GM12878 (cell line): ENCODE results near the gene OSGIN1. TPM values are rescaled to one million over a fixed set of nuclear protein-coding genes. Genes with fewer than 3 reads are reported as not detected.

Experiments
- ATAC-seq: fragments of 200-7000 bp; cut with Tn5 transposase; 3 replicates; pipeline ENCODE4 v1.9.1; 2020; ENCODE audit warnings: mild to moderate bottlenecking, moderate library complexity
- BruUV-seq: library from RNA; stranded (reverse); fragments of 400-500 nt; replicated peaks from 2 replicates; lab custom pipeline; 2021; lab: Mats Ljungman, UMichigan
- CTCF ChIA-PET: fragments of 300-600 bp; sonication (Branson Sonifier 250); formaldehyde crosslinking; extraction: SDS; loops from one replicate; lab custom pipeline; 2021; ENCODE audit warnings: inconsistent platforms; lab: Yijun Ruan, JAX
- POLR2A ChIA-PET: fragments of 350-600 bp; formaldehyde crosslinking; extraction: SDS; loops from one replicate; lab custom pipeline; 2021; ENCODE audit warnings: inconsistent platforms; lab: Charles Lee
- RAD21 ChIA-PET: fragments of 300-600 bp; sonication (Branson Sonifier 250); formaldehyde crosslinking; loops from one replicate; lab custom pipeline; 2023; ENCODE audit warnings: antibody characterized with exemption; ENCODE audit not compliant: unreplicated experiment; lab: Charles Lee
- SMC1A ChIA-PET: fragments of 300-600 bp; sonication (Branson Sonifier 250); formaldehyde crosslinking; loops from one replicate; lab custom pipeline; 2023; ENCODE audit not compliant: unreplicated experiment, uncharacterized antibody; lab: Charles Lee
- DNase-seq: peaks from one replicate; pipeline ENCODE4 v3.0.0-alpha.2; 2011; ENCODE audit warnings: low read depth, low spot score
- FAIRE-seq: peaks from 3 replicates; lab custom pipeline; 2011; peaks lifted over from hg19 to GRCh38; lab: Jason Lieb, UNC
- H2AFZ ChIP-seq: 2 replicates; pipeline ENCODE4 v1.6.0; 2011; ENCODE audit warnings: low read depth, low read length, control low read depth; ENCODE audit not compliant: control insufficient read depth
- H3K27ac ChIP-seq: 2 replicates; pipeline ENCODE4 v1.5.1; 2011; ENCODE audit warnings: control low read depth; ENCODE audit not compliant: control insufficient read depth, insufficient read depth
- H3K27me3 ChIP-seq, 2 experiments: replicated peaks in 1 of 2; 2 replicates each; pipeline versions ENCODE4 v1.6.0 to v1.6.1; 2011; ENCODE audit warnings: low read length in 1 of 2; ENCODE audit not compliant: control insufficient read depth in 2 of 2, insufficient read depth in 2 of 2
- H3K36me3 ChIP-seq, 2 experiments: 2 replicates each; pipeline ENCODE4 v1.5.1; 2011; ENCODE audit warnings: low read length in 1 of 2; ENCODE audit not compliant: control insufficient read depth in 2 of 2, insufficient read depth in 2 of 2
- H3K4me1 ChIP-seq: 2 replicates; pipeline ENCODE4 v1.6.1; 2011; ENCODE audit warnings: mild to moderate bottlenecking, low read length, moderate library complexity, mixed read lengths; ENCODE audit not compliant: control insufficient read depth, insufficient read depth
- H3K4me2 ChIP-seq: 2 replicates; pipeline ENCODE4 v1.6.0; 2011; ENCODE audit warnings: control low read depth; ENCODE audit not compliant: control insufficient read depth, insufficient read depth
- H3K4me3 ChIP-seq: fragments of 200-600 bp; sonication (generic); 2 replicates; pipeline ENCODE4 v1.5.1; 2016
- H3K79me2 ChIP-seq: 2 replicates; pipeline ENCODE4 v1.6.0; 2011; ENCODE audit warnings: low read length; ENCODE audit not compliant: control insufficient read depth, insufficient read depth
- H3K9ac ChIP-seq: 2 replicates; pipeline ENCODE4 v1.8.0; 2011; ENCODE audit warnings: low read length, control low read depth, mixed read lengths; ENCODE audit not compliant: control insufficient read depth, insufficient read depth
- H3K9me3 ChIP-seq: replicated peaks from 3 replicates; pipeline ENCODE4 v1.5.1; 2011; ENCODE audit warnings: mild to moderate bottlenecking, low read length; ENCODE audit not compliant: control insufficient read depth, insufficient read depth
- H4K20me1 ChIP-seq: 2 replicates; pipeline ENCODE4 v1.6.0; 2011; ENCODE audit not compliant: control insufficient read depth, insufficient read depth
- FOXM1 ChIP-seq: IDR thresholded peaks from 2 replicates; pipeline ENCODE4 v1.6.1; 2012; ENCODE audit warnings: low read depth, mild to moderate bottlenecking, inconsistent platforms, low read length, moderate library complexity
- HDGF ChIP-seq: fragments of 450-650 bp; IDR thresholded peaks from 2 replicates; pipeline ENCODE4 v1.6.1; 2016; ENCODE audit warnings: antibody characterized with exemption
- LARP7 ChIP-seq: fragments of 450-650 bp; IDR thresholded peaks from 2 replicates; pipeline ENCODE4 v1.6.1; 2017; ENCODE audit warnings: mild to moderate bottlenecking
- ZBTB40 ChIP-seq: fragments of 450-650 bp; IDR thresholded peaks from 2 replicates; pipeline ENCODE4 v1.6.1; 2016; ENCODE audit warnings: mild to moderate bottlenecking, moderate library complexity, borderline replicate concordance
- WGBS: methylation state at CpG from one replicate; pipeline ENCODE4 v1.1.6; 2016; ENCODE audit warnings: low lambda C conversion rate; ENCODE audit not compliant: insufficient replicate concordance, insufficient coverage; ENCODE audit errors: missing lambda C conversion rate; 5-methylcytosine and 5-hydroxymethylcytosine counted together
- in situ Hi-C: fragments of 300-500 bp; cut with MboI; formaldehyde crosslinking; loops from 9 replicates; pipeline ENCODE4 v1.14.3; 2018; ENCODE audit warnings: mixed read lengths
- intact Hi-C: fragments of 100-400 bp; cut with micrococcal nuclease; formaldehyde crosslinking; loops from one replicate; pipeline ENCODE4 v1.14.2; 2022; ENCODE audit not compliant: unreplicated experiment
- polyA plus RNA-seq, 11 experiments: library from polyadenylated mRNA; depleted of rRNA in 4 of 11; unstranded in 6 of 11; stranded (reverse) in 5 of 11; fragments of >200 nt; fragmentation: Nextera tagmentation in 4 of 11; fragmentation: Illumina TruSeq in 1 of 11; extraction: Ambion mirVana in 4 of 11; extraction: Trizol in 1 of 11; gene quantifications; 1 replicate in 1 of 11; 2 replicates in 10 of 11; pipeline versions ENCODE4 v1.2.1 to v1.2.3, GENCODE V29; 2011 to 2016; ENCODE audit warnings: inconsistent platforms in 2 of 11, missing spikeins in 2 of 11, low read depth in 1 of 11
- total RNA-seq, 4 experiments: library from RNA; depleted of rRNA in 3 of 4; stranded (reverse); fragments of >200 nt in 3 of 4; fragmentation: Illumina TruSeq in 1 of 4; extraction: Trizol in 1 of 4; gene quantifications; 2 replicates each; pipeline versions ENCODE4 v1.2.1 to v1.2.3, GENCODE V29; 2013 to 2021

The OSGIN1 gene
- total and polyA plus RNA-seq, 10 of the 15 experiments (the other 5 are each of a cell fraction or from before 2014, with no cell fraction given), result 0.06 to 0.18 (median 0.13) TPM; not detected in 5

GRCh38 chr16:83951544-83951943 lies 1.5 kb upstream of the OSGIN1 start:
- H3K9ac ChIP-seq, result no peak overlapping the region
- no peak for ATAC-seq
- no peaks in the 10 kb centered on the region for H3K36me3 ChIP-seq
- ChIA-PET SMC1A (no interaction called here), CTCF (no interaction called here), POLR2A (no interaction called here), RAD21 (no interaction called here)
- no peak for DNase-seq
- H4K20me1 ChIP-seq, result no peaks in the 10 kb centered on the region
- in situ Hi-C loops, result loop anchor here (10.0 kb wide), 1 partner anchor 653 kb away; no protein-coding TSS in a partner anchor
- no peaks in the 10 kb centered on the region for H3K79me2 ChIP-seq
- TF ChIP-seq ZBTB40 (no peak), LARP7 (no peak), HDGF (no peak), FOXM1 (no peak)
- no peaks in the 10 kb centered on the region for H3K9me3 ChIP-seq
- H3K4me3 ChIP-seq, result no peak overlapping the region
- H3K27ac ChIP-seq, result no peak overlapping the region
- H3K27me3 ChIP-seq, result no peaks in the 10 kb centered on the region
- no peak overlapping the region for H2AFZ ChIP-seq
- intact Hi-C loops, result loop anchor here (10.0 kb wide), 2 partner anchors 353 to 553 kb away; partner anchors contain the start of gene MEAK7
- WGBS, result 42% methylated on average over 5 of the region's 8 CpGs
- no TSS peak for BruUV-seq
- H3K4me1 ChIP-seq, result peaks cover 3% of the 10 kb centered on the region; the same call in 1 of the 2 replicates
- no peak overlapping the region for H3K4me2 ChIP-seq
- FAIRE-seq, result no peak
